A673 (cell line): Measurements from ENCODE around the gene PABPN1L.

Experiments used
- CTCF ChIP-seq: fragments of 300-800, 200-600 bp; sonication (generic); conservative IDR thresholded peaks from 2 replicates; pipeline ENCODE4 v1.5.1; 2017; ENCODE audit warnings: low read depth, mild to moderate bottlenecking, antibody characterized with exemption, low read length, moderate library complexity, mixed read lengths
- EZH2 ChIP-seq: fragments of 200-600 bp; sonication (generic); IDR thresholded peaks from 2 replicates; pipeline ENCODE4 v1.6.1; 2017; ENCODE audit warnings: borderline replicate concordance, low read depth, mild to moderate bottlenecking, mixed read lengths, antibody characterized with exemption, low read length; ENCODE audit not compliant: poor library complexity, severe bottlenecking

GRCh38 chr16:88865310-88865709, 1.1 kb downstream of the PABPN1L start:
- no peak for TF ChIP-seq CTCF
- no peak for TF ChIP-seq EZH2
